Epithelial cell of prostate (primary cell): Measurements from ENCODE around the gene PPIAL4G.
A peak's percentile ranks its signal among the peaks of the same experiment; 100 is the strongest.
"Not testable (repeated sequence)": the region's sequence is repeated elsewhere in the genome, so short reads cannot be mapped to it uniquely, and the experiment has no call there.

ENCODE experiments used
- DNase-seq: peaks from one replicate; pipeline ENCODE4 v3.0.0-alpha.2; 2011; ENCODE audit warnings: low read depth, low spot score
- H3K27ac ChIP-seq: fragments of 450-650 bp; 2 replicates; pipeline ENCODE4 v1.5.1; 2017; ENCODE audit warnings: mild to moderate bottlenecking

Gene PPIAL4G

GRCh38 chr1:148483029-148483428 is at the start of gene PPIAL4G:
Gene PPIAL4G (minus strand): TSS chr1:148483302. CDS start chr1:148483252, 50 bp downstream.
- H3K27ac ChIP-seq, DNase-seq: not testable (repeated sequence)

GRCh38 chr1:148532158-148532557 is 49.1 kb upstream of the PPIAL4G start:
- DNase-seq, H3K27ac ChIP-seq: not testable (repeated sequence)

GRCh38 chr1:148529101-148529567 is 46.0 kb upstream of the PPIAL4G start:
- peak overlapping the region; percentile 61 for H3K27ac ChIP-seq
- peak; percentile 18 for DNase-seq

GRCh38 chr1:148528591-148528990 is 45.5 kb upstream of the PPIAL4G start:
- H3K27ac ChIP-seq = peak overlapping the region; percentile 61
- DNase-seq = not testable (repeated sequence)

- DNase-seq, H3K27ac ChIP-seq: not testable (repeated sequence)
Observed at GRCh38 chr1:148526587-148526986, 43.5 kb upstream of the PPIAL4G start.

GRCh38 chr1:148523205-148524144 is 40.4 kb upstream of the PPIAL4G start:
- H3K27ac ChIP-seq = peak overlapping the region; percentile 64
- DNase-seq = not testable (repeated sequence)

GRCh38 chr1:148522561-148523204 is 39.6 kb upstream of the PPIAL4G start:
- peak; percentile 97 for DNase-seq
- H3K27ac ChIP-seq = peak overlapping the region; percentile 64

GRCh38 chr1:148522072-148522471 is 39.0 kb upstream of the PPIAL4G start:
- peak; percentile 55 for DNase-seq
- peak overlapping the region; percentile 64 for H3K27ac ChIP-seq

- H3K27ac ChIP-seq = not testable (repeated sequence)
Observed at GRCh38 chr1:148514310-148514709, 31.2 kb upstream of the PPIAL4G start.

GRCh38 chr1:148512571-148513184 is 29.6 kb upstream of the PPIAL4G start:
- H3K27ac ChIP-seq = not testable (repeated sequence)
- peak; percentile 29 for DNase-seq

More at GRCh38 chr1:148514310-148514709, 31.2 kb upstream of the PPIAL4G start:
- not testable (repeated sequence) for DNase-seq

GRCh38 chr1:148493933-148494332 is 10.8 kb upstream of the PPIAL4G start:
- H3K27ac ChIP-seq, DNase-seq: not testable (repeated sequence)

GRCh38 chr1:148481134-148481533 is 2.0 kb downstream of the PPIAL4G start:
- DNase-seq, H3K27ac ChIP-seq: not testable (repeated sequence)

- H3K27ac ChIP-seq = peak overlapping the region; percentile 72
- not testable (repeated sequence) for DNase-seq
Observed at GRCh38 chr1:148459694-148460093, 23.4 kb downstream of the PPIAL4G start.

GRCh38 chr1:148458901-148459581 is 24.1 kb downstream of the PPIAL4G start:
- DNase-seq = not testable (repeated sequence)
- peak overlapping the region; percentile 72 for H3K27ac ChIP-seq

GRCh38 chr1:148458398-148458797 is 24.7 kb downstream of the PPIAL4G start:
- H3K27ac ChIP-seq = peak overlapping the region; percentile 72
- DNase-seq = not testable (repeated sequence)

GRCh38 chr1:148452845-148453244 is 30.3 kb downstream of the PPIAL4G start:
- not testable (repeated sequence) for H3K27ac ChIP-seq, DNase-seq

GRCh38 chr1:148439654-148440325 is 43.3 kb downstream of the PPIAL4G start:
- not testable (repeated sequence) for H3K27ac ChIP-seq, DNase-seq

- H3K27ac ChIP-seq = no peak overlapping the region
- no peak for DNase-seq
Observed at GRCh38 chr1:148435406-148435805, 47.7 kb downstream of the PPIAL4G start.

GRCh38 chr1:148434832-148435231 is 48.3 kb downstream of the PPIAL4G start:
- H3K27ac ChIP-seq = no peak overlapping the region
- no peak for DNase-seq
